CD4-positive, alpha-beta T cell treated with Interleukin-12 subunit alpha and Interleukin-12 subunit beta, for 1 hour (primary cell): ENCODE measurements around the gene SEC11C.
"Not testable (repeated sequence)": the region's sequence is repeated elsewhere in the genome, so short reads cannot be mapped to it uniquely, and the experiment has no call there.

ENCODE experiments used
- DNase-seq: peaks from one replicate; pipeline ENCODE4 v3.0.0-alpha.2; 2020

The SEC11C gene

GRCh38 chr18:59139615-59140301, at the start of gene SEC11C:
TSS of gene SEC11C (plus strand) at chr18:59139884. CDS start at chr18:59139949, 65 bp downstream.
- DNase-seq = peak; percentile 97

- no peak for DNase-seq
Observed at GRCh38 chr18:59090966-59091603, 48.6 kb upstream of the SEC11C start.

GRCh38 chr18:59093668-59094067, 46.0 kb upstream of the SEC11C start:
- DNase-seq = no peak

GRCh38 chr18:59094569-59094968, 45.1 kb upstream of the SEC11C start:
- no peak for DNase-seq

- no peak for DNase-seq
Observed at GRCh38 chr18:59096098-59096789, 43.4 kb upstream of the SEC11C start.

GRCh38 chr18:59101830-59102414, 37.8 kb upstream of the SEC11C start:
- DNase-seq = no peak

- DNase-seq = no peak
Observed at GRCh38 chr18:59109375-59109774, 30.3 kb upstream of the SEC11C start.

GRCh38 chr18:59114160-59114559, 25.5 kb upstream of the SEC11C start:
- no peak for DNase-seq

GRCh38 chr18:59123588-59124369, 15.9 kb upstream of the SEC11C start:
- DNase-seq = no peak

GRCh38 chr18:59124370-59124704, 15.3 kb upstream of the SEC11C start:
- DNase-seq = no peak

- DNase-seq = no peak
Observed at GRCh38 chr18:59127047-59127446, 12.6 kb upstream of the SEC11C start.

GRCh38 chr18:59129951-59130703, 9.6 kb upstream of the SEC11C start:
- DNase-seq = no peak

GRCh38 chr18:59132810-59133465, 6.7 kb upstream of the SEC11C start:
- DNase-seq = no peak

- DNase-seq = peak; percentile 94
Observed at GRCh38 chr18:59139291-59139614, 431 bp upstream of the SEC11C start.

- no peak for DNase-seq
Observed at GRCh38 chr18:59140302-59140885, 710 bp downstream of the SEC11C start.

GRCh38 chr18:59141294-59142068, 1.8 kb downstream of the SEC11C start:
- DNase-seq = no peak

GRCh38 chr18:59142274-59142673, 2.6 kb downstream of the SEC11C start:
- DNase-seq = peak; percentile 21

GRCh38 chr18:59142800-59143416, 3.2 kb downstream of the SEC11C start:
- DNase-seq = not testable (repeated sequence)

GRCh38 chr18:59143441-59143840, 3.8 kb downstream of the SEC11C start:
- DNase-seq = no peak

GRCh38 chr18:59144483-59144882, 4.8 kb downstream of the SEC11C start:
- DNase-seq = no peak
